Stimulated activated CD8-positive, alpha-beta memory T cell treated with anti-CD3 and anti-CD28 coated beads, Interleukin-2, amount 100 ng/mL, for 48 hours (primary cell): ENCODE measurements around the gene RASA2.
"Not testable (repeated sequence)": the region's sequence is repeated elsewhere in the genome, so short reads cannot be mapped to it uniquely, and the experiment has no call there.

Source experiments
- DNase-seq, 2 donors: peaks; one replicate each; pipeline ENCODE4 v3.0.0-alpha.2; 2020; ENCODE audit warnings: low read depth in 2 of 2

The RASA2 gene

GRCh38 chr3:141493184-141493583, 6.4 kb downstream of the RASA2 start:
- DNase-seq, result no peak

GRCh38 chr3:141497589-141497988, 10.8 kb downstream of the RASA2 start:
- not testable (repeated sequence) for DNase-seq

GRCh38 chr3:141498598-141499223, 11.9 kb downstream of the RASA2 start:
- peak; percentile 62 to 73 for DNase-seq

GRCh38 chr3:141499284-141499683, 12.5 kb downstream of the RASA2 start:
- no peak for DNase-seq

GRCh38 chr3:141499965-141500364, 13.1 kb downstream of the RASA2 start:
- no peak for DNase-seq

- no peak for DNase-seq
These were observed 13.6 kb downstream of the RASA2 start for GRCh38 chr3:141500397-141500796.

- no peak for DNase-seq
These were observed 18.3 kb downstream of the RASA2 start for GRCh38 chr3:141505166-141505565.

GRCh38 chr3:141506071-141506470, 19.2 kb downstream of the RASA2 start:
- no peak for DNase-seq

GRCh38 chr3:141507392-141508066, 20.7 kb downstream of the RASA2 start:
- DNase-seq, result no peak

- no peak for DNase-seq
These were observed 21.2 kb downstream of the RASA2 start for GRCh38 chr3:141508067-141508436.

- DNase-seq, result no peak
These were observed 24.5 kb downstream of the RASA2 start for GRCh38 chr3:141511361-141511760.

- no peak for DNase-seq
These were observed 27.6 kb downstream of the RASA2 start for GRCh38 chr3:141514382-141514781.

GRCh38 chr3:141519587-141519986, 32.8 kb downstream of the RASA2 start:
- no peak for DNase-seq

GRCh38 chr3:141521781-141522180, 35.0 kb downstream of the RASA2 start:
- no peak for DNase-seq

- no peak for DNase-seq
These were observed 37.0 kb downstream of the RASA2 start for GRCh38 chr3:141523615-141524375.

GRCh38 chr3:141524988-141525387, 38.2 kb downstream of the RASA2 start:
- no peak for DNase-seq

GRCh38 chr3:141525814-141526213, 39.0 kb downstream of the RASA2 start:
- no peak for DNase-seq

GRCh38 chr3:141526709-141527108, 39.9 kb downstream of the RASA2 start:
- DNase-seq, result no peak

GRCh38 chr3:141528800-141529199, 42.0 kb downstream of the RASA2 start:
- DNase-seq, result no peak

- no peak for DNase-seq
These were observed 42.4 kb downstream of the RASA2 start for GRCh38 chr3:141529256-141529655.

- no peak for DNase-seq
These were observed 43.0 kb downstream of the RASA2 start for GRCh38 chr3:141529717-141530414.

- no peak for DNase-seq
These were observed 43.6 kb downstream of the RASA2 start for GRCh38 chr3:141530415-141530768.
